Measurements from ENCODE around the gene ZNF683.

ZNF683 gene

DNA sequence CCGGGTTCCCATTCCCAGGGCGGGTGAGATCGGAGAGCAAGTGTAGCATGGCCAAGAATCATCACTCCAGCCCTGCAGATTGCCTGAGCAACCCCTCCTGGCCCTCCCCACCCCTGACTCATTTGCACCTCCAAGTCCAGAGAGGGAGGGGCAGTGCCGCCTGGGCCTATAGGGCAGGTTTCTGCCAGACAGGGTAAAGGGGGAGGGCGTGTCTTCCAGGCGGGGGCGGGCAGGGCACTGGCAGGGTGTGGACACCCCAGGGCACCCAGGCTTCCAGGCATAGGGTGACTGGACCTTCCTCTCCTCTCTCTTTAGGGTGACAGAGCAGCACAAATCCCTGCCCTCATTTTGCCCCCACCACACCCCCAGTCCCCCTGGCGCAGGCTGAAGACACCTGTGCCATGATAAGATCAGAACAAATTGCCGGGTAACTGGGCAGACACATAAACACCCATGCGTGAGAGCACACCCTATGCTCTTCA is 15.4 kb downstream of the ZNF683 start:
- no peak for DNase-seq

DNA sequence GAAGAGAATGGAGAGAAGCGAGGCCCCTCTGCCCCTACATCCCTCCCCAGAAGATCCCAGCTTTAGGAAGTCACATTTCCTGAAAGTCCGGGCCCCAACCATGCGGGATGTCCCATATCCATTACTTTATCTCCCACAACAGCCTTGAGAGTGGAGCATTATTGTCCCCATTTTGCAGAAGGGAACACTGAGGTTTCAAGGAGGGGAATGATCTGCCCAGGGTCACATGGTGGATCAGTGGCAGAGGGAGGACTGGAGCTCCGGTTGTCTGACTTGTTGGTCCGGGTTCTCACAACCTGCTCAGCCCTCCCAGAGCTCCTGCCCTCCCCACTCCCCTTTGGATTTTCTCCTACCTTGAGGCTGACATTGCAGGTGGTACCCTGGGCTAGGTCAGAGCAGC is 16.4 kb downstream of the ZNF683 start:
- no peak for DNase-seq

DNA sequence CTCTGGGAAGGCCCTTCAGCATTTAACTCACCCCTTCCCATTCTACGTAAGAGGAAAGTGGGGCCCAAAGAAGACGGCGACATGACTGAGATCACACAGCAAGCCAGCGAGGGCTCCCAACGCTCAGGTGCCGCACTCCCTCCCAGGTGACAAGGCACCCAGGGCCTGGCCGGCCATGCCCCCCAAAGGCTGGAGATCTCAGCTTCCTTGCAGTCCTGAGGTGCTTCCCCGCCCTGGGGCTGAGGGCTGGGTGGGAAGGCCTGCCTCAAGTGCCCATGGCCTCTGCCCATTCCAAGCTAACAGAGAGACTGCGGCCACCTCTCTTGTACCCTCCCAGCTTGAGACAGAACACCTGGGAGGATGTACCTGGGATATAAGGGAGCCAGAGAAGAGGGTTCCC is 17.6 kb downstream of the ZNF683 start:
- no peak for DNase-seq

DNA sequence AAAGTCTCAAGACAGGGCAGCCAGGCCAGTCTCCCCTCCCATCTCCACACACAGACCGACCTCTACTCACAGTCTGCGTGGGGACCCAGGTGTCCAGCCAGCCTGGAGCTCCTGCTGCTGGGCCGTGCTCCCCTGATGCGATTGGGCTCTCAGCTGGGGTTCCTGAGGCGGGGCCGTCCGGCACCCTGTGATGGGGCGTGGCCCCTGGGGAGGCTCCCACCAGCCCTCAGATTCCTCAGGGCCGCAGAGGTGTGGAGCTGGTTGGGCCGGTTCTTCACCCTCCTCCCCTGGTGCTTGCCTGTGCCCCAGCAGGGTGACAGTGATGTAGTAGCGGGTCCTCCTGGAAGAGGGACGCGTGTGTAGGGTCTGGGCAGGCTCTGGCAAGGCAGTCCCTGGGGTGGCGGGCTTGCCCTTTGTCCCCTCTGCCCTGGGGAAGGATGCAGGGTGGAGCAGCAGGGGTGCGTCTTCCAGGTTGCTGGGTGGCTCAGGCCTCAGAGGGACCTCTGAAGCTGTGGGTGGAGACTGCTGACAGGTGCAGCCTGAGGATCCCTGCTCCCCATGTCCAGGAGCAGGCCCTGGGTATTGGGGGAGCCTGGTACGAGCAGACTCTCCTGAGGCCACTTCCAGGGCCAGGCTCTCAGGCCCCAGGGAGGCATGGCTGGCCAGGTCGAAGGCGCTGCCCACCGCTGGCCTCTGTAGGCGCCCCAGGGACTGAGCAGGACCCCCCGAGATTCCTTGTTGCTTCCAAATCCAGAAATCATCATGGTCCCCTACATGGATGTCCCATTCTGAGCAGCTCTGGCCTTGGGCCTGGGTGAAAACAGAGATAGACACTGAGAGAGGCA is 18.4 kb downstream of the ZNF683 start, which contains the start of gene CRYBG2:
CRYBG2 (minus strand) TSS at position 155 of the 845 bp plus-strand sequence. CDS start 7,473 bp downstream, outside the sequence.
- no peak for DNase-seq

DNA sequence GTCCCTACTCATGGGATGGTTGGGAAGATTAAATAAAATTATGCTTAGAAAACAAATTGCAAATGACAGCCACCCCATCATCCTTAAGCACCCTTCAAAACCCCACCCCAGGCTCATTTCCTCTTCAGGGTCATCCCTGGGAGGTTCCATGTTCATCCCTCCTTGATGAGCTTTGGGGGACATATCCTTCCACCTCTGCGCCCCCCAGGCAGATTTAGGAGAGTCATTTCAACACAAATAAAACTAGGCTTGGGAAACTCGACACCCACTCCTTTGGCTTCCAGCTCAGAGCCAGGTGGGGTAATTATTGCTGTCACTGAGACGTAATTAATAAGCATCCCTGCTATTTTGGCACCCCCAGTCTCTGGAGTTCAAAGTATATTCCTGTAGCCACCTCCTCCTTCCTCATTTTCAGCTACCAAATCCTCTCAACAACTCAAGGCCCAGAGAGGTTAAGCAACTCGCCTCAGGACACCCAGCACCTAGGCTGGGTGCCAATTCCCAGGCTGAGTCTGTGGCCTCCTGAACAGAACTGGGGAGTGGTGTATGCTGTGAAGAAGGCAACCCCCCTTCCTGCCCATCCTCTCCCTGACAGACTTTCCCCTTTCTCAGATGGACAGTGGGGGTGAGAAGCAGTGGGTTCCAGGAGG is 19.2 kb downstream of the ZNF683 start:
- no peak for DNase-seq

DNA sequence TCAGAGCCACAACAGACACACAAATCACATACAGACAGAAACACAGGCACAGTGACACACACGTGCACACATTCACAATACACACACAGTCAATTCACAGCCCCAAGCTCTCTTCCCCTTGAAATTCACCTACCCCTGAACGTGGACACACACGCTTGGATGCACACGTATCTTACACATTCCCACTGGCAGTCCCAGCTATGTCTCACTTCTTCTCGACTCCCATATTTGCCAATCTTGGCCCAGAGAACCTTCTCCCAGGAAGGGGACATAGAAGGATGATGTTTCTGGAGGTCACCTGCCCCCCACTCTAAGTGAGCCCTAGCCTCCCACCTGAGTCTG is 20.2 kb downstream of the ZNF683 start:
- no peak for DNase-seq

DNA sequence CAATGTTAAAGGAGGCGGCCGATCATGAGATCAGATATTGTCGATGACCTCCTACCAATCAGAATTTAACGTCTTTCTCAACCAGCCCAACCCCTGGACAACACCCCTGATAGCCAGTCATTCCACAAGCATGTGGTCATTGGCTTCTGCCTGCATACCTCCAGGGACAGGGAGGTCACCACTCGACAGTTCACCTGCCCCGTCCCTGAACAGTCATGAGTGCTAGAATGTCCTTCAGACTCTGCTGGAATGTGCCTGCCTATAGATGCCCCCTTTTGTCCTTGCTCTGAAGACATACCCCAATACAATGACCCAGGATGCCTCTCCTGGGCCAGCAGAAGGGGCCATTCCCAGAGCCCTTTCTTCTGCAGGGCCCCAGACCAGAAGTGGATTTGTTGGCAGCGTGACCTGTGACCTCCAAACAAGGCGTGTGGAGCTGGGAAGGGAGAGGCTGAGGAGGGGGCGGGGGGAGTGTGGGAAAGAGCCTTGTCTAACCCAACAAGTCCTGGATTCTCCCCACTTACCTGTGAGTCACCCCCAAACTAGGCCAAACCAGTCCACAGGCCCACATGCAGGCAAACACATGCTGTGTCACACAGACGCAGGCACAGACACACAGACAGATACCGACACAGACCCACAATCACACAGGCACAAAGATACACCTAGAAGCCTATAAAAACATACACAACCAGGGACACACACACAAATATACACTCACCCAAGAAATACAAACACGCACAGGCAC is 20.8 kb downstream of the ZNF683 start:
- no peak for DNase-seq

DNA sequence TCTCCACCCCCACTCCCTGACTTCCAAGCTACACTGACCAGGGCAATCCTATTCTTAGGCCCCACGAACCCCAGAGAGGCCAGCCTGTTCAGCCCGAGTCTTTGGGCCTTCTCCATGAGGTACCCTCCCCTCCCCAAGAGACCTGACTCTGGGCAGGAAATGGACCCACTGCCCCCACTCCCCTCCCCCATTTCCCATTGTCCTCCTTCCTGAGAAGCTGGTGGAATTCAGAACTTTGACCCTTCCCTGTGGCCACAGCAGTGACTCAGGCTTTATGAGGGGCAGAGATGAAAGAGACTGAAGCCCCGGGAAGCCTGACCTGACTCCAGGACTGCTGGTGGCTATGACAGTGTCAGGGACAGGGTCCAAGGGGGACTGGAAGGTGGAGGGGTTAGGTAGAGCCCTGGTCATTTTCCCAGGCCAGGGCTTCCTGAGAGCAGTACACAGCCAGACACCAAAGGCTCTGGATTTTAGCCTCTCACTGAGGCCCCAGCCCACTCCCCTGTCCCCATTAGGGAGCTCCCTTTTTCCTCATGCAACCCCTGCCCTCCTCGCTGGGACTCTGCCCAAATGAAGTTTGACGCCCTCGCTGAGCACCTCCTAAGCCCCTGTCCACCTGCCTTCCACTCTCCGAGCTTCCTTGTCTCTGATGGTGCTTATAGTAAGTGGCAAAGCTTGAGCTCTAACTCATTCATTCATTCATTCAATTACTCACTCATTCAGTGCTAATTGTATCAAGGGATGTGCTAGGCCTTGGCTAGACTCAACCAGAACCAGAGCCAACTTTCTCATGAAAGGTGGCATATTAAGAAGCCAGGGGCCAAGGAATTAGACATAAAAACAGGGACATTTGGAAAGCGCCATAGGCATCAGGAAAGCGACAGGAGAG is 21.6 kb downstream of the ZNF683 start:
- DNase-seq, result no peak

DNA sequence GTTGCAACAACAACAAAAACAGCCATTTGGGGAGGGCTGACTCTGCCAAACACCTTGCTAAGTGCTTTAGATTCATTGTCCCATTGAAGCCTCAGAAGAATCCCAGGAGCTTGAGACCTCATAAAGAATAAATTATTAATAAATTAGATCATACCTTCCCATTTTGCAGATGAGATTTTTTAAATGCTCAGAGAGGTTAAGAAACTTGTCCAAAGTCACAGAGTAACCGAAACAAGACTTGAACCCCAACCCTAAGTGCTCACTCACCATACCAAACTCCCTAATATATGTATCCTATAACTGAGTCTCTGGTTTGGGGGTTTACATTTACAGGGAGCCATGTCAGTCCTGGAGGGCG is 22.2 kb downstream of the ZNF683 start:
- DNase-seq, result no peak

DNA sequence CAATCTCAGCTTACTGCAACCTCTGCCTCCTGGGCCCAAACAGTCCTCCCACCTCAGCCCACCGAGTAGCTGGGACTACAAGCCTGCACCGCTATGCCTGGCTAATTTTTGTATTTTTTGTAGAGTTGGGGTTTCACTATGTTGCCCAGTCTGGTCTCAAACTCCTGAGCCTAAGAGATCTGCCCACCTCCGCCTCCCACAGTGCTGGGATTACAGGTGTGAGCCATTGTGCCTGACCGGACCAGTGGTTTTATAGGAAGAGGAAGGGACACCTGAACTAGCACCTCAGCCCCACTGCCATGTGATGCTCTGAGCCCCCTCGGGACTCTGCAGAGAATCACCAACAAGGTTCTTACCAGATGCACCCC is 22.7 kb downstream of the ZNF683 start:
- no peak for DNase-seq

DNA sequence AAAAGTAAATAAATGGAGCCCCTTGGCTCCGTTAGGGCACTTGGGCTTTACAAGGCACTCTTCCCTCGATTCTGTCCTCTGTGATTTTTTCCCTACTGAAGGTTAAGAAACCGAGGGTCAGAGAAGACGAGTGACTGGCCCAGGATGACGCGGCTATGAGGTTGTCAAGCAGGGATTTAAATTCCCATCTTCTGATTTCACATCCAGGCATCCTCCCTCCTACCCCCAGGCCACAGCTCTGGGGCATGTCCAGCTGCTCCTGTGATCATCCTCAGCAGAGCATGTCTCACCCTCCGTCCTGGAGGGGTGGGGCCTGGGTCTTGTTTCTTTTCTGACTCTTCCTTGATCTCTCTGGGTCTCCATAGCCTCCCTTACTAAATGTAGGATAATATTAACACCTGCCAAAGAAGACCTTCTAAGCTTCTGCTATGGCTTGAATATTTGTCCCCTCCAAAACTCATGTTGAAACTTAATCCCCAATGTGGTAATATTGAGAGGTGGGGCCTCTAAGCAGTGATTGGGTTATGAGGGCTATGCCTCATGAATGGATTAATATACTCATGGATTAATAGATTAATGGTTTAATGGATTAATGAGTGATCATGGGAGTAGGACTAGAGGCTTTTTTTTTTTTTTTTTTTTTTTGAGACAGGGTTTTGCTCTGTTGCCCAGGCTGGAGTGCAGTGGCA is 23.2 kb downstream of the ZNF683 start:
- DNase-seq, result no peak

DNA sequence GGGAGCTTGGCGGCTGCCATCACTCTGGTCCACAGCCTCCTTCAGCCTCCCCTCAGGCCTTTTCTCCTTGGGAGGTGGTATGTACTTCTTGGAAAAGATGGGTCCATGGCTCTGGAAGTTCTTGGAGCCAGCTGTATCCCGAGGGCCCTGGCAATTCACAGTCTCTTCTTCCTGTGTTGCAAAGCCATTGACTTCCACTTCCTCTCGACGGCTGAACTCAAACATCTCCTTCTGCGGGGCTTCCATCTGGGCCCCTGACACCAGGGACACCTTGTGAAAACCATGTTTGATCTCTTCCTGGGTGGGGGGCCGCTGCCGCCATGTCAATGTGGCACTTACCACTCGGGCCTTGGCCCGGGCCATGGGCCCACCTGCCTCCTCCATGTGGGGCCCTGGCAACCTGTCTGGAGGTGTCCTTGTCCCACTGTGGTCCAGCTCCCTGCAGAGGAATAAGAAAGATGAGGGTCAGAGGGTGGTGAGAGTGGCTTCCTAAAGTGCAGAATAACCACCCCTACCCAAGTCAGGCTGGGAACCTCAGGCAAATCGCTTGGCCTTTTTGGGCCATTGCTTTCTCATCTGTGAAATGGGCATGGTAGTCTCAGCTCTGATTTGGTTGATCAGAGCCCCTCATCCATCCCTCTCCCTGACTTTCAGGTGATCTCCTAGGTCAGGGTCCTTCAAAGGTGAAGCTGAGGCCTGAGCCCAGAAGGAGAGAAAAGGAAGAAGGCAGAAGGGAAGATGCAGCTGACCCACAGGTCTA is 26.1 kb downstream of the ZNF683 start:
- no peak for DNase-seq

DNA sequence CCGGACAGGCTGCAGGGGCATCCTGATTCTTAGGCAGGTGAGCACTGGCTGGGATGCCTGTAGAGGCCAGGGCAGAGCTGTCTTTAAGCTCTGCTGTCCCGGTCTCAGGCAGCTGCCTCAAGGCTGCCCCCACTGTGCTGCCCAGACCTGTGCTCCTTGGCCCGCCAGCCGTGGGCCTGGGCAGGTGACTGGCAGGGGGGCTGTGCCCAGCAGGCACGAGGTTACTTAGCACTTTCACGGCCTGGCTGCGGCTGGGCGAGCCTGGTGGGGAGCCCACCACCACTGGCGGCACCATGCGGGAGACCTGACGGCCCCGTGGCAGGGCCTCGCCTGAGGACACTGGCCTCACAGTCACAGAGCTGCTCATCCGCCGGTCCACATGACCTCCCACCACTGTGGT is 26.8 kb downstream of the ZNF683 start:
- DNase-seq, result no peak

DNA sequence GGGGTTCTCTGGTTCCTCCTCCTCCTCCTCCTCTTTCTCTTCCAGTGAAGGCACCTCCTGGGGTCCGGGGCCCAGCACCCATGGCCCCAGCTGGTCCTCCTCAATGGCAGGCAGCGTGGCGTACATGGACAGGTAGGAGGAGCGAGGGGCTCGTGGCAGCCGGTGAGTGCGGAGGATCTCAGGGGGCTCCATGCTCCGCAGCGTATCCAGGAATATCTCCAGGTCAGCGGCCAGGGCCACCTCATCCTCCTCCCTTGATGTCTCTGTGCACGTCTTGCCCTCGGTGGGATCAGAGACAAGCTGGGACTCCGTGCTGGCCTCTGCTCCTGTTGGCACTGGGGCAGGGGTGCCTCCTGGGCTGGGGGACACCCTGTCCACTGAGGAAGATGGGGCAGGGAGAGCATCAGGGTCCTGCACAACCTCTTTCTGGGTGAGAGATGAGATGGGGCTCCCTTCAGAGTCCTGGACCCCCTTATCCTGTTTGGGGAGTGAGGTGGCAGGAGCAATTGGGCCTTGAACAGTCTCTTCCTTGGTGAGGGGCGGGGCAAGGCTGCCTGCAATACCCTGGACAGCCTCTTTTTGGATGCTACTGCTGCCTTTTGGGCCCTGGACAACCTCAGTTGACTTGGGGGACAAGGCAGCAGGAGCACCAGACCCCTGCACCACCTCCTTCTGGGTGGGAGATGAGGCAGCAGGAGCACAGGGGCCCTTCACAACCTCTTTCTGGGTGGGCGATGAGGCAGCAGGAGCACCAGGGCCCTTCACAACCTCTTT is 28.2 kb downstream of the ZNF683 start:
- no peak for DNase-seq

DNA sequence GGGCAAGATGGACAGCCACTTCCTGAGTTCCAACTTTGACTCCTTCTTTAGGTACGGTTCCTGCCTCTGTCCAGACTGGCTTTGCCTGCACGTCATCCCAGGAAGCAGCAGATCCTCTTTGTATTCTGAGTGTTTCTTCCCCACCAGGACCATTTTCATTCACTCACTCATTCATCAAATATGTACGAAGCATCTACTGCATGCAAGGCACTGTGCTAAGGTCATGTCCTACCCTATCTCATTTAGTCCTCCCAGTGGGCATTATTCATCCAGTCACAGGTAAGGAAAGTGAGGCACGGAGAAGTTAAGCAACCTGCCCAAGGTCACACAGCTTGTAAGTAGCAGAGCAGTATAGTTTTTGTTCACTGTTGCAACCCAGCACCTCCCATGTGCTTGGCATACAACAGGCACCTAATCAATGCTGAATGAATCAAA is 32.5 kb downstream of the ZNF683 start:
- no peak for DNase-seq

DNA sequence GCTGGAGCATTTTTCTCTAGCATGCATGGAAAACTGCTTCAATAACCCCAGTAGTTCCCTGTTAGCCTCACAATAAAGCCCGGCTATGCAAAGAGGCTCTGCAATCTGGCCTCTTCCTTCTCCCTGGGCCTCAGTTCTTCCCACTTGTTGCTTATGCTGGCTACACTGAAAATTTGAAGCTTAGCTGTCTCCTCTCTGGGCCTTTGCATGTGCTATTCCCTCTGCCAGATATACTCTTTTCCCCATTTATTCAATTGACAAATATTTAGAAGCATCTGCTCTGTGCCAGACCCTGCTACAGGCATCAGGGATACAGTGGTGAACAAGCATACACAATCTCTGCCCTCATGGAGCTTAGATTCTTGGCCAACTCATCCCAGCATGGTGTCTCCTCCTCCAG is 33.9 kb downstream of the ZNF683 start:
- DNase-seq, result no peak

DNA sequence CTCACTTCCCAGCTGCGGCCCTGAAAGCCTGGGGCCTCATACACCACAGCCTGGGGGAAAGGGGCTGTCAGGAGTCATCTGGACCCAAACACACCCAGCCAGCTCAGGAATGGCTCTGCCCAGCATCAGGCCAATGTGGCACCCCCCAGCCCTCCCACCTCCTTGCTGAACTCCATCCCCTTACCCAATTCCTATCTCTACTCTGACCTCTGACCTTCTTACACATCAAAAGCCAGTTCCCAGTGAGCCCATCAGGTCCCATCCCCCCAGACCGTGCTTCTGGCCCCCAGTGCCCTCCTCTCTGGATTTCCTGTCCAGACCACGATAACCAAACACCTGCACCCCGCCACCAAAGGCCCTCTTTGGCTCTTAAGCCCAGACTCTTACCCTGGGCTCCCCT is 34.9 kb downstream of the ZNF683 start:
- no peak for DNase-seq

DNA sequence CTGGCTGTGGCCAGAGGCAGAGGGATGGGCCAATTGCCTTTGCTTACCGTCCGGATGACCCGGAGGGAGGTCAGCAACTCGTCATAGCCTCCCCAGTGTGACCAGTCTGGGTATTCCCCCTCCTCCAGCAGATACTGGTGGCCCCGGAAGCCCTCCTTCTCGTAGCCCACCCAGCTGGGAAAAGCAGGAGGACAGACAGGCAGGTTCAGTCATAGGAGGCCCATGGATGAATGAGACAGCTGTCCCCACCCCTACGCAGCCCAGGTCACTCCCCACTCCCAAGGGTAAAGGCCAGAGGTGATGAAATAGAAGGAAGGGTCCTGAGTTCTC is 35.4 kb downstream of the ZNF683 start:
- DNase-seq, result no peak

DNA sequence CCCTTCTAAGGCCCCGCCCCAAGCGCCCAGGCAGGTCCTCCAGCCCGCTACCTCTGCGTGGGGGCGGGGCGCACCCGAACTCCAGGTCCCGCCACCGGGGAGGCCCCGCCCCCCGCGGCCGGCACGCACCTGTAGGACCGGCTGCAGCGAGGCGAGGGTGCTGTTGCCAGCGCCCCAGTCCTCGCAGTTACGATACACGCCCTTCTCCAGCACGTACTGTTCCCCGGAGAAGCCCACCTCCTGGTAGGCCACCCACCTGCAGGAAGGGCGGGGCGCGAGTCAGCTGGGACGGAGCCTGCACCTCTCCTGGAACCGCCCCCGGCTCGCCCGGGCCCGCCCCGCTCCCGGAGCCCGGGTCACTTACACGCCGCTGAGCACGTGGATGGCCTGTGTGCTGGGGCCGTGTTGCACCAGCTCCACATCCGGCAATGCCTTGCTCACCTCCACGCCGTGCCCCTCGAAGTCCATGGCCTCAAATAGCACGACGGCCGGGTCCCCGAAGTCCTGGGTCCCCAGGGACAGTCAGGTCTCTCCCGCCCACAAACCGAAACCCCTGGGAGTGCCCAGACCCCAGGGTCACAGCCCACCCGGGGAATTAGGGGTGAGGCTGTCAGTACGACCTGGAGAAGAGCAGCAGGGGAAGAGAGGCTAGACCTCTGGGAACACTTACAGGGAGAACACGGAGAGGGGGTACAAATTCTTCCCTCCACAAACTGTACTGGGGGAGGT is 35.9 kb downstream of the ZNF683 start:
- peak; percentile 38 for DNase-seq
